ENCODE data around the gene SLC16A2. TPM values are rescaled to one million over a fixed set of nuclear protein-coding genes. Genes with fewer than 3 reads are reported as not detected.

SLC16A2 gene
- total RNA-seq, 1 donor from 2014 or later, result 18.3 TPM

GRCh38 chrX:74540635-74541249 lies 119.4 kb downstream of the SLC16A2 start:
- Mint-ChIP-seq H3K36me3 (ENCODE audit: low read depth) (no peaks in the 10 kb centered on the region), H3K4me1 (ENCODE audit: low read depth) (peaks cover 7% of the 10 kb centered on the region)

GRCh38 chrX:74545880-74546523 lies 124.7 kb downstream of the SLC16A2 start:
- Mint-ChIP-seq H3K27ac (ENCODE audit: unreplicated experiment) (no peak overlapping the region), H3K4me3 (ENCODE audit: unreplicated experiment) (no peak overlapping the region), H3K9me3 (ENCODE audit: low read depth) (peaks cover 5% of the 10 kb centered on the region), H3K4me1 (ENCODE audit: low read depth) (peaks cover 2% of the 10 kb centered on the region), H3K36me3 (ENCODE audit: low read depth) (no peaks in the 10 kb centered on the region), H3K27me3 (ENCODE audit: low read depth) (no peaks in the 10 kb centered on the region)
- TF ChIP-seq CTCF (IDR thresholded peaks at IDR 0.05), result no peak
- DNase-seq (ENCODE audit: low spot score), result no peak

More at GRCh38 chrX:74540635-74541249, 119.4 kb downstream of the SLC16A2 start:
- DNase-seq (ENCODE audit: low spot score), result no peak
- Mint-ChIP-seq H3K27me3 (ENCODE audit: low read depth) (no peaks in the 10 kb centered on the region), H3K27ac (ENCODE audit: unreplicated experiment) (no peak overlapping the region), H3K9me3 (ENCODE audit: low read depth) (no peaks in the 10 kb centered on the region), H3K4me3 (ENCODE audit: unreplicated experiment) (no peak overlapping the region)
- TF ChIP-seq CTCF (IDR thresholded peaks at IDR 0.05), result no peak

GRCh38 chrX:74546984-74547383 lies 125.7 kb downstream of the SLC16A2 start:
- DNase-seq (ENCODE audit: low spot score), result no peak
- H3K36me3 Mint-ChIP-seq (ENCODE audit: low read depth), result no peaks in the 10 kb centered on the region
- H3K27me3 Mint-ChIP-seq (ENCODE audit: low read depth), result no peaks in the 10 kb centered on the region
- H3K4me3 Mint-ChIP-seq (ENCODE audit: unreplicated experiment), result no peak overlapping the region
- no peak overlapping the region for H3K27ac Mint-ChIP-seq (ENCODE audit: unreplicated experiment)
- peaks cover 5% of the 10 kb centered on the region for H3K9me3 Mint-ChIP-seq (ENCODE audit: low read depth)
- H3K4me1 Mint-ChIP-seq (ENCODE audit: low read depth), result peaks cover 2% of the 10 kb centered on the region
- TF ChIP-seq CTCF (IDR thresholded peaks at IDR 0.05), result no peak

- H3K9me3 Mint-ChIP-seq (ENCODE audit: low read depth), result peaks cover 5% of the 10 kb centered on the region
- TF ChIP-seq CTCF (IDR thresholded peaks at IDR 0.05), result peak; percentile 98
- no peaks in the 10 kb centered on the region for H3K36me3 Mint-ChIP-seq (ENCODE audit: low read depth)
- H3K4me1 Mint-ChIP-seq (ENCODE audit: low read depth), result peaks cover 2% of the 10 kb centered on the region
- peak overlapping the region; percentile 58 for H3K4me3 Mint-ChIP-seq (ENCODE audit: unreplicated experiment)
- no peak overlapping the region for H3K27ac Mint-ChIP-seq (ENCODE audit: unreplicated experiment)
- DNase-seq (ENCODE audit: low spot score), result no peak
- no peaks in the 10 kb centered on the region for H3K27me3 Mint-ChIP-seq (ENCODE audit: low read depth)
Observed at GRCh38 chrX:74550295-74550802, 129.1 kb downstream of the SLC16A2 start.

- peaks cover 5% of the 10 kb centered on the region for H3K9me3 Mint-ChIP-seq (ENCODE audit: low read depth)
- DNase-seq (ENCODE audit: low spot score), result no peak
- no peak overlapping the region for H3K27ac Mint-ChIP-seq (ENCODE audit: unreplicated experiment)
- no peaks in the 10 kb centered on the region for H3K36me3 Mint-ChIP-seq (ENCODE audit: low read depth)
- no peaks in the 10 kb centered on the region for H3K27me3 Mint-ChIP-seq (ENCODE audit: low read depth)
- no peak for TF ChIP-seq CTCF (IDR thresholded peaks at IDR 0.05)
- peaks cover 2% of the 10 kb centered on the region for H3K4me1 Mint-ChIP-seq (ENCODE audit: low read depth)
- no peak overlapping the region for H3K4me3 Mint-ChIP-seq (ENCODE audit: unreplicated experiment)
Observed at GRCh38 chrX:74551934-74552333, 130.6 kb downstream of the SLC16A2 start.

Measured in chondrocyte (in vitro differentiated cells).